ENCODE data around the gene RUNX1.

The RUNX1 gene

GRCh38 chr21:34824314-34824713 lies 224.8 kb downstream of the RUNX1 start:
- DNase-seq (ENCODE audit: low read depth): no peak

GRCh38 chr21:34822942-34823341 lies 226.2 kb downstream of the RUNX1 start:
- DNase-seq (ENCODE audit: low read depth): no peak

- no peak for DNase-seq (ENCODE audit: low read depth)
These were observed 226.9 kb downstream of the RUNX1 start for GRCh38 chr21:34822168-34822567.

GRCh38 chr21:34821717-34822116 lies 227.4 kb downstream of the RUNX1 start:
- DNase-seq (ENCODE audit: low read depth): no peak

- no peak for DNase-seq (ENCODE audit: low read depth)
These were observed 229.1 kb downstream of the RUNX1 start for GRCh38 chr21:34820051-34820450.

GRCh38 chr21:34819357-34819999 lies 229.6 kb downstream of the RUNX1 start:
- DNase-seq (ENCODE audit: low read depth): no peak

GRCh38 chr21:34818662-34819158 lies 230.4 kb downstream of the RUNX1 start:
- DNase-seq (ENCODE audit: low read depth): no peak

- no peak for DNase-seq (ENCODE audit: low read depth)
These were observed 231.1 kb downstream of the RUNX1 start for GRCh38 chr21:34817821-34818661.

GRCh38 chr21:34815831-34816705 lies 233.0 kb downstream of the RUNX1 start:
- no peak for DNase-seq (ENCODE audit: low read depth)

- no peak for DNase-seq (ENCODE audit: low read depth)
These were observed 234.6 kb downstream of the RUNX1 start for GRCh38 chr21:34814529-34814951.

- DNase-seq (ENCODE audit: low read depth): no peak
These were observed 235.7 kb downstream of the RUNX1 start for GRCh38 chr21:34813266-34813894.

GRCh38 chr21:34812504-34813265 lies 236.4 kb downstream of the RUNX1 start:
- DNase-seq (ENCODE audit: low read depth): no peak

GRCh38 chr21:34811368-34811767 lies 237.7 kb downstream of the RUNX1 start:
- no peak for DNase-seq (ENCODE audit: low read depth)

GRCh38 chr21:34810786-34811185 lies 238.3 kb downstream of the RUNX1 start:
- DNase-seq (ENCODE audit: low read depth): no peak

- DNase-seq (ENCODE audit: low read depth): no peak
These were observed 239.3 kb downstream of the RUNX1 start for GRCh38 chr21:34809822-34810221.

GRCh38 chr21:34808569-34809204 lies 240.4 kb downstream of the RUNX1 start:
- DNase-seq (ENCODE audit: low read depth): no peak

- peak; percentile 32 for DNase-seq (ENCODE audit: low read depth)
These were observed 241.1 kb downstream of the RUNX1 start for GRCh38 chr21:34807881-34808568.

- DNase-seq (ENCODE audit: low read depth): peak; percentile 32
These were observed 241.8 kb downstream of the RUNX1 start for GRCh38 chr21:34807146-34807880.

GRCh38 chr21:34806423-34806822 lies 242.7 kb downstream of the RUNX1 start:
- DNase-seq (ENCODE audit: low read depth): no peak
